ENCODE data around the gene KCNMB1. TPM values are rescaled to one million over a fixed set of nuclear protein-coding genes. Genes with fewer than 3 reads are reported as not detected.

KCNMB1 gene
- total RNA-seq, 1 donor from 2014 or later: 1.3 TPM

- TF ChIP-seq, protein P1, sequence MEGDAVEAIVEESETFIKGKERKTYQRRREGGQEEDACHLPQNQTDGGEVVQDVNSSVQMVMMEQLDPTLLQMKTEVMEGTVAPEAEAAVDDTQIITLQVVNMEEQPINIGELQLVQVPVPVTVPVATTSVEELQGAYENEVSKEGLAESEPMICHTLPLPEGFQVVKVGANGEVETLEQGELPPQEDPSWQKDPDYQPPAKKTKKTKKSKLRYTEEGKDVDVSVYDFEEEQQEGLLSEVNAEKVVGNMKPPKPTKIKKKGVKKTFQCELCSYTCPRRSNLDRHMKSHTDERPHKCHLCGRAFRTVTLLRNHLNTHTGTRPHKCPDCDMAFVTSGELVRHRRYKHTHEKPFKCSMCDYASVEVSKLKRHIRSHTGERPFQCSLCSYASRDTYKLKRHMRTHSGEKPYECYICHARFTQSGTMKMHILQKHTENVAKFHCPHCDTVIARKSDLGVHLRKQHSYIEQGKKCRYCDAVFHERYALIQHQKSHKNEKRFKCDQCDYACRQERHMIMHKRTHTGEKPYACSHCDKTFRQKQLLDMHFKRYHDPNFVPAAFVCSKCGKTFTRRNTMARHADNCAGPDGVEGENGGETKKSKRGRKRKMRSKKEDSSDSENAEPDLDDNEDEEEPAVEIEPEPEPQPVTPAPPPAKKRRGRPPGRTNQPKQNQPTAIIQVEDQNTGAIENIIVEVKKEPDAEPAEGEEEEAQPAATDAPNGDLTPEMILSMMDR (IDR thresholded peaks at IDR 0.05; ENCODE audit: borderline replicate concordance): no peak
- Histone ChIP-seq H3K27ac (replicated peaks) (no peak overlapping the region), H3K4me3 (no peak overlapping the region), H3K36me3 (no peaks in the 10 kb centered on the region), H3K9me3 (replicated peaks) (no peaks in the 10 kb centered on the region), H3K27me3 (ENCODE audit: low read depth) (no peaks in the 10 kb centered on the region), H3K4me1 (peaks cover 18% of the 10 kb centered on the region)
- DNase-seq: no peak
- intact Hi-C loops (cut with micrococcal nuclease): no loop called here
These were observed 62.0 kb downstream of the KCNMB1 start for GRCh38 chr5:170327168-170327567.

Other genes with a start within 250 kb of the KCNMB1 start
- 1.0 TPM for gene C5orf58, start 156.4 kb downstream of the KCNMB1 start, total RNA-seq
- 3.9 TPM for gene LCP2, start 91.6 kb downstream of the KCNMB1 start, total RNA-seq
- gene KCNIP1, start 114.7 kb upstream of the KCNMB1 start, total RNA-seq: 0.16 TPM